ENCODE measurements around the gene CRYGD. TPM values are rescaled to one million over a fixed set of nuclear protein-coding genes. Genes with fewer than 3 reads are reported as not detected.

Gene CRYGD
- total and polyA plus RNA-seq, 2 of the 13 experiments (the other 11 are each of a cell fraction or from before 2014, with no cell fraction given) = not detected

GRCh38 chr2:208134928-208135586 is 10.7 kb upstream of the CRYGD start (continued):
- no peak for TF ChIP-seq AHDC1 (CRISPR knock-in tag; IDR thresholded peaks at IDR 0.05; ENCODE audit: borderline replicate concordance)
- no peak for TF ChIP-seq ZNF879 (CRISPR knock-in tag; IDR thresholded peaks at IDR 0.05)
- no peak for TF ChIP-seq GPBP1L1 (CRISPR knock-in tag; IDR thresholded peaks at IDR 0.05)
- no peak for TF ChIP-seq ATRX (CRISPR knock-in tag; IDR thresholded peaks at IDR 0.05; ENCODE audit: borderline replicate concordance)
- no peak for TF ChIP-seq ZNF10 (CRISPR knock-in tag; IDR thresholded peaks at IDR 0.05; ENCODE audit: borderline replicate concordance, low read depth)
- TF ChIP-seq ZNF816 (CRISPR knock-in tag; IDR thresholded peaks at IDR 0.05; ENCODE audit: borderline replicate concordance) = no peak
- TF ChIP-seq ZUFSP (CRISPR knock-in tag; IDR thresholded peaks at IDR 0.05; ENCODE audit: borderline replicate concordance) = no peak
- TF ChIP-seq MED1 (CRISPR knock-in tag; IDR thresholded peaks at IDR 0.05) = peak; percentile 24; the same call in 1 of the 2 replicates
- peak; percentile 59 for TF ChIP-seq ZNF644 (CRISPR knock-in tag; IDR thresholded peaks at IDR 0.05; ENCODE audit: low read depth)
- TF ChIP-seq REL (CRISPR knock-in tag; conservative IDR thresholded peaks at IDR 0.05) = no peak
- no peak for TF ChIP-seq NFE2L2 (IDR thresholded peaks at IDR 0.05; ENCODE audit: low read length)
- no peak for TF ChIP-seq KMT2A (CRISPR knock-in tag; IDR thresholded peaks at IDR 0.05)
- TF ChIP-seq ZNF703 (CRISPR knock-in tag; IDR thresholded peaks at IDR 0.05; ENCODE audit: borderline replicate concordance) = no peak
- TF ChIP-seq ZBTB39 (CRISPR knock-in tag; IDR thresholded peaks at IDR 0.05) = no peak
- TF ChIP-seq DBP (CRISPR knock-in tag; IDR thresholded peaks at IDR 0.05; ENCODE audit: not compliant biosample characterization) = no peak
- TF ChIP-seq MXD3 (CRISPR knock-in tag; IDR thresholded peaks at IDR 0.05) = no peak

All from HepG2 (cell line).